Stimulated activated effector memory CD8-positive, alpha-beta T cell treated with anti-CD3 and anti-CD28 coated beads, Interleukin-12 subunit alpha, Interleukin-12 subunit beta, amount 100 ng/mL, for 72 hours (primary cell): Measurements from ENCODE around the gene PPP4C.

Source experiments
- ATAC-seq: fragments of 150-1000 bp; cut with Tn5 transposase; 2 replicates; pipeline ENCODE4 v1.10.0; 2021
- DNase-seq, 2 donors: peaks; one replicate each; pipeline ENCODE4 v3.0.0; 2021 to 2022; ENCODE audit warnings: low spot score in 2 of 2
- H3K27ac Mint-ChIP-seq: one replicate; pipeline ENCODE4 v1.8.0; 2022; ENCODE audit warnings: mild to moderate bottlenecking, mixed read lengths
- H3K36me3 Mint-ChIP-seq: one replicate; pipeline ENCODE4 v1.8.0; 2022; ENCODE audit warnings: mild to moderate bottlenecking, mixed read lengths
- H3K4me1 Mint-ChIP-seq: one replicate; pipeline ENCODE4 v1.8.0; 2022; ENCODE audit warnings: mixed read lengths
- H3K4me3 Mint-ChIP-seq: one replicate; pipeline ENCODE4 v1.8.0; 2022; ENCODE audit warnings: mild to moderate bottlenecking, mixed read lengths
- H3K9me3 Mint-ChIP-seq: one replicate; pipeline ENCODE4 v1.8.0; 2022; ENCODE audit warnings: mixed read lengths

The PPP4C gene

DNA sequence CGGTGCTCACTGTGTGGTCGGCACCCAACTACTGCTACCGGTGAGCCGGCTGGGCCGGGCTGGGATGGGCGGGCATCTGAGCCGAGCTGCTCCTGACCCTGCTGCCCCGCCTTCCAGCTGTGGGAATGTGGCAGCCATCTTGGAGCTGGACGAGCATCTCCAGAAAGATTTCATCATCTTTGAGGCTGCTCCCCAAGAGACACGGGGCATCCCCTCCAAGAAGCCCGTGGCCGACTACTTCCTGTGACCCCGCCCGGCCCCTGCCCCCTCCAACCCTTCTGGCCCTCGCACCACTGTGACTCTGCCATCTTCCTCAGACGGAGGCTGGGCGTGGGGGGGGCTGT lies 9.0 kb downstream of the PPP4C start:
- Mint-ChIP-seq H3K36me3 (peaks cover 72% of the 10 kb centered on the region), H3K4me3 (no peak overlapping the region), H3K27ac (no peak overlapping the region), H3K4me1 (peaks cover 25% of the 10 kb centered on the region), H3K9me3 (no peaks in the 10 kb centered on the region)
- no peak for DNase-seq
- no peak for ATAC-seq

- H3K9me3 Mint-ChIP-seq: no peaks in the 10 kb centered on the region
- no peak overlapping the region for H3K4me3 Mint-ChIP-seq
- peaks cover 30% of the 10 kb centered on the region for H3K4me1 Mint-ChIP-seq
Observed at GRCh38 chr16:30085247-30085646, 9.5 kb downstream of the PPP4C start.

GRCh38 chr16:30085820-30086219 lies 10.0 kb downstream of the PPP4C start:
- DNase-seq (no peak), ATAC-seq (no peak)
- Mint-ChIP-seq H3K4me1 (peaks cover 33% of the 10 kb centered on the region), H3K27ac (no peak overlapping the region), H3K36me3 (peaks cover 62% of the 10 kb centered on the region), H3K9me3 (no peaks in the 10 kb centered on the region), H3K4me3 (no peak overlapping the region)

More at GRCh38 chr16:30085247-30085646, 9.5 kb downstream of the PPP4C start:
- ATAC-seq (no peak), DNase-seq (no peak)
- Mint-ChIP-seq H3K27ac (no peak overlapping the region), H3K36me3 (peaks cover 67% of the 10 kb centered on the region)

DNA sequence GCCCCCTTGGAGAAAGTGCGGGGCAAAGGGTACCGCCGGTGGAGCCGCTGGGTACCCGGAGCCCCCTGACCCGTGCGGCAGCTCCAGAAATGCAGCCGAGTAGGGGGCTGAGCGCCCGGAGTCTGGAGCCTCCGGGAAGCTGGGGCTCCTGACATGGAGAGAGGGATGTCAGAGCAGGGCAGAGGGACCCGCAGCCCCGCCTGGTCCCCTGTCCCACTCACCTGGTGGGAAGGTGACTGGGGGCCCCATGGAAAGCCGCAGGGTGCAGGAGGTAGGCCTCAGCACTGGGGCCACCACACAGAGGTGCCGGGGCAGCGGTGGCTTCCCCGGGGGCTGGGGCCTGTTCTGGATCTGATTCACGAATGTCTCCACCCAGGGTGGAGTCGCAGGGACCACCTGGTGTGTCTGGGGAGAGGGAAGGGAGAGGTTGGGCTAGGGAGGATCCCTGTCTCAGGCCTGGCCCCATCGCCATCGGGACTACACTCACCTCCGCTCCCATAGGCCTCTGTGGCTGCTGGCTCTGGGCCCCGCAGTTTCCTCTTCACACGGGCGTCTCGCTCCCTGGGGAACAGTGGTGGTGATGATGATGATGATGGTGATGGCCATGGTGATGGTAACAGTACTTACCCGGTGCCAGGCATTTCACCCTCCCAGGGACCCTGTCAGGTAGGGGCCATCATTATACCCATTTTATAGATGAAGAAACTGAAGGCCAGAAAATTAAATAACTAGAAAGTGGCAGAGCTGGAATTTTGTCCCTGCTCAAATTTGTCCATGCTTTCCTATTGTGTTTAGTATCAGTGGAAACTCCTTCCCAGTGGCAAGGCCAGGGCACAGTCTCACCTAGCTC lies 10.7 kb downstream of the PPP4C start:
- no peak overlapping the region for H3K4me3 Mint-ChIP-seq
- ATAC-seq (no peak), DNase-seq (no peak)
- H3K9me3 Mint-ChIP-seq: no peaks in the 10 kb centered on the region
- peaks cover 55% of the 10 kb centered on the region for H3K36me3 Mint-ChIP-seq
- peaks cover 36% of the 10 kb centered on the region for H3K4me1 Mint-ChIP-seq
- peak overlapping the region; percentile 73 for H3K27ac Mint-ChIP-seq

DNA sequence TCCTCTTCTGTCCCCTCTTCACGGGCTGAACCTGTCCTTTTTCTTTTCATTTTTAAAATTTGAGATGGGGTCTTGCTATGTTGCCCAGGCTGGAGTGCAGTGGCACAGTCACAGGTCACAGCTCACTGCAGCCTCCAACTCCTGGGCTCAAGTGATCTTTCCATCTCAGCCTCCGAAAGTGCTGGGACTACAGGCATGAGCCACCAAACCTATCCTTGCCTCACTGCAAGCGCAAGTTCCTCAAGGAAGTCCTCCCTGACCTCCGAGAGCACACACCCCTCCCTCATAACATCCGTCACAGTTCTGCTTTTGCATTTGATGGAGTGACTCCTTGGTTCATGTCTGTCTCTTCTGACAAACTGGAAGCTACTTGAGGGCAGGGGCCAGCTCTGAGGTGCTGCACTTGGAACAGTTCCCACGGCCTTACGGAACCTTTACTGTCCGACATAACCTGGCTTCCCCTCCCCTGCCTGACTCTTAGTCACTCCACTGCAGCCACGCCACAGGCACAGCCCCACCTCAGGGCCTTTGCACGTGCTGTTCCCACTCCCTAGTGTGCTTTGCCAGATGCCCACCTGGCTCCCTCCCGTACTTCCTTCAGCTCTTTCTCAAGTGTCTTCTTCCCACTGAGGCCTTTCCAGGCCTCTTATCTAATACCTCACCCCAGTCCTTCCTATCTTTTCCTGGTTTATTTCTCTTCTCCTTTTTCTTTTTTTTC lies 11.5 kb downstream of the PPP4C start:
- H3K36me3 Mint-ChIP-seq: peaks cover 51% of the 10 kb centered on the region
- H3K27ac Mint-ChIP-seq: peak overlapping the region; percentile 73
- DNase-seq (no peak), ATAC-seq (no peak)
- no peaks in the 10 kb centered on the region for H3K9me3 Mint-ChIP-seq
- H3K4me3 Mint-ChIP-seq: no peak overlapping the region
- peaks cover 38% of the 10 kb centered on the region for H3K4me1 Mint-ChIP-seq

DNA sequence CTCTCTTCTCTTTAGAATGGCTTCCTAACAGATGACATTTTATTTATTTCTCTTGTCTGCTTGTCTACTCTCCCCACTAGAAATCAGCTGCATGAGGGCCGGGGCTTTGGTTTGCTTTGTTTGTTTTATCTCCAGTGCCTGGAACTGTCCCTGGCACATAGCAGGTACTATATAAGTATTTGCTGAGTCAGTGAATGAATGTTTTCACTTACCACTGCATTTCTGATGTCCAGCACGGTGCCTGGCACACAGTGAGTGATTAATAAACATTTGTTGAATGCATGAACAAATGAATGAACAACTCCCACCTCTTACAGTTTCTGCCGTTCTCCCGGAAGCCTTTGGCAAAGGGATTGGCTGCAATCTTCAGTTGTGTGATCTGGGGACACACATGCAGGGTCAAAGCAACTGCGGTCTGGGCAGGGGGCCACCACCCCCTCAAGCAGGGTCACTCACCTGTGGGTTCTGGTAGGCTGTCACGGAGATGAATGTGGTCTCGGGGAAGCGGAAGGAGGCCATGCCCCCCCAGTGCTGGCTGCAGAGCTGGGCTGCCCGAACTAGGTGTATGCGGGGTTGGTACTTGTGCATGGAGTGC lies 12.5 kb downstream of the PPP4C start:
- Mint-ChIP-seq H3K4me3 (no peak overlapping the region), H3K4me1 (peaks cover 40% of the 10 kb centered on the region), H3K27ac (no peak overlapping the region), H3K36me3 (peaks cover 50% of the 10 kb centered on the region), H3K9me3 (no peaks in the 10 kb centered on the region)
- ATAC-seq (no peak), DNase-seq (no peak)

GRCh38 chr16:30088832-30089624 lies 13.2 kb downstream of the PPP4C start:
- Mint-ChIP-seq H3K4me3 (no peak overlapping the region), H3K27ac (no peak overlapping the region), H3K4me1 (peaks cover 40% of the 10 kb centered on the region), H3K9me3 (no peaks in the 10 kb centered on the region), H3K36me3 (peaks cover 50% of the 10 kb centered on the region)
- no peak for ATAC-seq
- DNase-seq: no peak

DNA sequence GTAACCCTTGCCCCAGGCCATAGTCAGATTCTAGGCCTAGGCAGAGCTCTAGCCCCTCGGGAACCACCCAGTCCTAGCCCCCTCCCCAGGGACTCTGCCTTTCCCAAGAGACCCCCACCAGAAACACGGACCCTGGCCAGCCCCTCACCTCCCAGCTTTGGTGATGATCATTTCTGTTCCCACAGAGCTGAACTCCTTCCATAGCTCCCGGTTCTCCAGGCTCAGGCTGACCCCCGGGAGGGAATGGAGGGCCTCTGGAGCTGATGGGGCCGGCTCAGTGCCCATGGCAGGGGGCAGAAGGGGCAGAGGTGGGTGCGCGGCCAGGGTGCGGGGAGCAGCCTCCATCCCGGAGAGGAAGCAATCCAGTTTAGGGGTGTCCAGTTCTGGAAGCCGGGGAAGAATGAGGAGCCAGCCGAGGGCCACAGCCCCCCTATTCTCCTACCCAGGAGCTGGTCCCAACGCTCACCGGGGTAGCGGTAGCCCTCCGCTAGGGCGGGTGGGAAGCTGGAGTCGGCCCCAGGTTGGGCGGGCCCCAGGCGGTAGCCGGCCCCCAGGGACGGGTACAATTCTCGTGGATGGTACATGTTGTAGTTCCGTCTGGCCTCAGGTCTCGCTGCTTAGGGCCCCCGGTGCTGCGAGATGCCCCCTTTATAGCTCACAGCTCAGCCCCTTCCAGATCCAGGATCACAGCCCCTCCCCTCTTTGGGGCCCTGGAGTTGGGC lies 15.0 kb downstream of the PPP4C start:
- Mint-ChIP-seq H3K27ac (no peak overlapping the region), H3K9me3 (no peaks in the 10 kb centered on the region), H3K4me1 (peaks cover 53% of the 10 kb centered on the region), H3K4me3 (peak overlapping the region; percentile 92), H3K36me3 (peaks cover 49% of the 10 kb centered on the region)
- ATAC-seq (no peak), DNase-seq (no peak)

GRCh38 chr16:30091474-30092372 lies 15.9 kb downstream of the PPP4C start, which contains the start of gene TBX6:
Gene TBX6, minus strand, starts transcription at chr16:30091924. Its CDS starts 731 bp downstream, at chr16:30091193.
- H3K36me3 Mint-ChIP-seq: peaks cover 47% of the 10 kb centered on the region
- ATAC-seq (peak; percentile 89), DNase-seq (peak; percentile 96 to 97)
- peaks cover 56% of the 10 kb centered on the region for H3K4me1 Mint-ChIP-seq
- H3K27ac Mint-ChIP-seq: peak within 1 kb of the TSS; percentile 91
- H3K4me3 Mint-ChIP-seq: peak within 1 kb of the TSS; percentile 92
- no peaks in the 10 kb centered on the region for H3K9me3 Mint-ChIP-seq

DNA sequence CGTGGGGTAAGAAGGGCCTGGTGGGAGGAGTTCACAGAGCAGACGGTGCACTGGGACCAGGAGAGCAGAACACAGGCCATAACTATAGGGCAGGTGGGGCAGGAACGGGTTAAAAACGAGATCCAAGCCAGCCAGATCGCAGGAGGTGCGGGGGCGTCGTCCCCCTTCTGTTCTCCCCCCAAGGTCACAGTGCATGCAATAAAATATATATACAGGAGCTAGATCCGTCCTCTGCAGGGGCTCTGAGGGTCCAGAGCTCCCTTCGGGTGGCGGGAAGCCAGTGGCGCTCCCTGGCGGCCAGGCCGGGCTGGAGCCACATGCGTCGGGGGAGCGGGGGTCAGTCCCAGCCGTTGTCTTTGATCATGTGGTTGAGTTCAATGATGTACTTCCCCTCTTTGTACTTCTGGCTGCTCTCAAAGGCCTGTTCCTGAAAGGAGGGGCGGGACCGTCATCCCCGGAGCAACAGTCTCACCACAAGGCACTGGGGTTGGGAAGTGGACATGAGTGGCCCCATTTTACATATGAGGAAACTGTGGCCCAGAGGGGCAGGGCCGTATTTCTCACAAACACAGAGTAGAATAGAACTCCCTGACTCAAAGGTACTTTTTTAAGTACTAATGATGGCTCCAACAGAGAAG lies 16.7 kb downstream of the PPP4C start:
- peak overlapping the region; percentile 92 for H3K4me3 Mint-ChIP-seq
- peak; percentile 68 for ATAC-seq
- peaks cover 2% of the 10 kb centered on the region for H3K9me3 Mint-ChIP-seq
- H3K4me1 Mint-ChIP-seq: peaks cover 56% of the 10 kb centered on the region
- peak; percentile 67 to 88 for DNase-seq
- peaks cover 41% of the 10 kb centered on the region for H3K36me3 Mint-ChIP-seq
- H3K27ac Mint-ChIP-seq: peak overlapping the region; percentile 91

- peak overlapping the region; percentile 93 for H3K27ac Mint-ChIP-seq
- H3K9me3 Mint-ChIP-seq: peaks cover 7% of the 10 kb centered on the region
- peaks cover 37% of the 10 kb centered on the region for H3K36me3 Mint-ChIP-seq
- no peak for ATAC-seq
- DNase-seq: no peak
- H3K4me3 Mint-ChIP-seq: peak overlapping the region; percentile 92
- H3K4me1 Mint-ChIP-seq: peaks cover 55% of the 10 kb centered on the region
Observed at GRCh38 chr16:30094541-30095165, 18.9 kb downstream of the PPP4C start.

DNA sequence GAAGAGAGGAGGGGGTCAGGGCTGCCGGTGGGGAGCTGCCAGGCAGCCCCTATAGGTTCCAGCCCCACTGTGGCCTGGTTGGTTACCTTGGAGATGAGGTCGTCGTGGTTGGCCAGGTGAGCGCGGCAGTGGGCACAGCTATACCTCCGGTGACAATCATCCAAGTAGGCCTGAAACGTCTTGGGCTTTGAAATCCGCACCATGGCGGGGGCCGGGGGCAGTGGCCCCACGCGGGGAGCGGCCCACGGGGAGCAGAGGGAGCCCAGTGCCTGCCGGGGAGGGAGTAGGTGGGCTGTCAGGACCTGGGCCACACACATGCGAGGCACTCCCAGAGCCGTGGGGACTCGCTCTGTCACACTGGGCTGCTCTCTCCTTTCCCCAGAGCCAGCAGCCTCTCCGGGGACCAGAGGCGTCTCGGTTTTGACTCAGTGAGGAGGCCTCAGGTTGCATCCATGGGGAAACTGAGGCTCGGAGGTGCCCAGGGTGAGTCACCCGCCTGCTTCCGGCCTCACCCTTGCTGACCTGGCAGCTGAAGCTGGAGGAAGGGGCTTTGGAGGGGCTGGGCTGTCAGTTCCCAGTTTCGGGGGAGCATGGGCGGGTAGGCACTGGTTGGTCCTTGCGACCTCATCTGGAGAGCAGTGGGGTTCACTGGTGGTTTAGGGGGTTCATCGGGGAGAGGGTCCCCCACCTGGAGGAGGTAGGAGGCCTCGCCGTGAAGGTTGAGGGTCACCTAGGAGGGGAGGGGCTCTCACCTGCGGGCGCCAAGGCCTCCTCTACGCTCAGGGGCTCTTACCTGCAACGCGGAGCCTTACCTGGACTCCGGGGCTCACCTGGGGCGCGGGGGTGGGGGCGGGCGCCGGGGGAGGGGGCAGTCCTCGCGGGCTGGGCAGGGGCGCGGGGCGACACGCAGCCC lies 19.6 kb downstream of the PPP4C start:
- peaks cover 37% of the 10 kb centered on the region for H3K36me3 Mint-ChIP-seq
- no peak for ATAC-seq
- peaks cover 7% of the 10 kb centered on the region for H3K9me3 Mint-ChIP-seq
- DNase-seq: no peak
- peak overlapping the region; percentile 93 for H3K27ac Mint-ChIP-seq
- H3K4me3 Mint-ChIP-seq: peak overlapping the region; percentile 92
- H3K4me1 Mint-ChIP-seq: peaks cover 48% of the 10 kb centered on the region
